Measurements from ENCODE around the gene MPRIP. TPM values are rescaled to one million over a fixed set of nuclear protein-coding genes. Genes with fewer than 3 reads are reported as not detected.

MPRIP gene
- polyA plus RNA-seq, 4 donors: 142 to 202 (median 173) TPM

GRCh38 chr17:17081304-17081940 is 39.2 kb downstream of the MPRIP start:
- DNase-seq (ENCODE audit: low read depth in 4 of 4, low spot score in 2 of 4): no peak

DNA sequence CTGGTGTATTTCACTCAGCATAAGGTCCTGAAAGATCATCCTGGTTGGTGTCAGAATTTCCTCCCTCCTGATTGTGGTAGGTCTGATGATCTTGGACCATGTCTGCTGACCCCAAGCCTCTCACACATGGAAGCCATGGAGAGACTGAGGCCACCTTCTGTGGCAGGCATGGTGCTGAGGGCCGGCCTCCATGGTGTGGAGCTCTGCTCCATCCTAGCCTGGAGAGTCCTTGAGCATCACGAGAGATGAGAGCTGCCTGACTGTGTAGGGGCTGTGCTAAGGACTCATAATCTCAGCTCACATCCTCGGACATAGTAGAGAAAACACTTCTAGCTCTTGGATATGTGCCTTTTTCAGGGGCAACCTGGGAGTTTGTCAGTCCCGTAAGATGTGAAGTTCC is 40.6 kb downstream of the MPRIP start:
- no peak for DNase-seq (ENCODE audit: low read depth in 4 of 4, low spot score in 2 of 4)

DNA sequence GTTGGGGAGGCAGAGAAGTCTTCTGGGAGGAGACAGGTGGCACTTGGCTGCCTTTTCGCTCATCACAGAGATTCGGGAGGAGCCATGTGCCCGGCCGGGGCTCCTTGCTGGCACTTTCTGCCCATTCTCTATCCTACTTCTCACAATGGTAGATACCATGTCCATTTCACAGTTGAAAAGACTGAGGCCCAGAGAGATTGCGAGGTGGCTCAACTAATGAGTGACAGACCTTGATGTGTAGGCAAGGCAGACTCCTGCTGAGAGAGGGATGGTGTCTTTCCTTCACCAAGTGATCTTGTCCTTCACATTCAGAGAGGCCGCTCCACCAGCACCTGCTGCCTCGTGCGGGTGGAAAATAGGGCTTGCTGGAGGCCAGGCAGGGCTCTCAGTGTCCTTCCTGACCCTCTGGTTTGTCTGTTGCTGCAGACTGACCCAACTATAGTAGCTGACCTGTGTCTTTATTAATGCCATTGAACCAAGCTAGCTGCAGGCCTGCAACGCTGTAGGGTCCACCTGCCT is 42.1 kb downstream of the MPRIP start:
- no peak for DNase-seq (ENCODE audit: low read depth in 4 of 4, low spot score in 2 of 4)

DNA sequence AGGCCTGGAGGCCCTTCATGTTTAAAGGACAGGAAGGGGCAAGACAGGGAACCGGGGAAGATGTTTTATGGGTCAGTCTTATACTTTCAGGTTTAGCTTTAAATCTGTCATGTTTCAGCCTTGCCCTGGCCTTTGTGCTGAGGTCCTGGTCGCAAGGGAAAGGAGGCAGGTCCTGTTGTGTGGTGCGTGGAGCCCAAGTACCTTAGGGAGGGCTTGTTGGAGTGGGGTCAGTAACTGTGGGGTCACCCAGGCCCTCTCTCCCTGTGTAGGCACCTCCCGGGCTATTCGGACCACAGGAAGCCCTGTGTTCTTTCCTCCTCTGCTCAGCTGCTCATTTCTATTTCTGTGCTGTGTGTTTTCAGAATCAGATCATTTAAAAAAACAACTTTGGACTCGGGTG is 42.7 kb downstream of the MPRIP start:
- DNase-seq (ENCODE audit: low read depth in 4 of 4, low spot score in 2 of 4): no peak

DNA sequence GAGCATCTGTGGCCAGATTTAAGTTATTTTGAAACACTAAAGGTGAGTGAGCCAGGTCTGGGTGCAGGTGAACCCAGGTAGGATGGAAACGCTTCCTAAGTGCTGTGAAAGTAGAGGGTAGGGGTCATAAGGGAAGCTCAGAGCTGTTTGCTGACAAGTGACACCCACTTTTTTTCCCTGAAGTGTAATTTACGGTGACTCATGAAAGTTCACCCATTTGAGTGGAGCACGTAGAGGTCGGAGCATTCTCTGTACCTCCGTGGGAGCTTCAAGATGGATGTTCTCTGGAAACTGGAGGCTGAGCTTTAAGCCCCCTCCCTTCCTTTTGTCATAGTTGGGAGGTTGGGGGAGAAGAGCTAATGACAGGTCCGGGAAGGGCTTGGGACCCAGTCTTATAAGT is 44.3 kb downstream of the MPRIP start:
- no peak for DNase-seq (ENCODE audit: low read depth in 4 of 4, low spot score in 2 of 4)

- DNase-seq (ENCODE audit: low read depth in 4 of 4, low spot score in 2 of 4): no peak
Measured at GRCh38 chr17:17087424-17088015, 45.3 kb downstream of the MPRIP start.

GRCh38 chr17:17088086-17088485 is 45.8 kb downstream of the MPRIP start:
- no peak for DNase-seq (ENCODE audit: low read depth in 4 of 4, low spot score in 2 of 4)

DNA sequence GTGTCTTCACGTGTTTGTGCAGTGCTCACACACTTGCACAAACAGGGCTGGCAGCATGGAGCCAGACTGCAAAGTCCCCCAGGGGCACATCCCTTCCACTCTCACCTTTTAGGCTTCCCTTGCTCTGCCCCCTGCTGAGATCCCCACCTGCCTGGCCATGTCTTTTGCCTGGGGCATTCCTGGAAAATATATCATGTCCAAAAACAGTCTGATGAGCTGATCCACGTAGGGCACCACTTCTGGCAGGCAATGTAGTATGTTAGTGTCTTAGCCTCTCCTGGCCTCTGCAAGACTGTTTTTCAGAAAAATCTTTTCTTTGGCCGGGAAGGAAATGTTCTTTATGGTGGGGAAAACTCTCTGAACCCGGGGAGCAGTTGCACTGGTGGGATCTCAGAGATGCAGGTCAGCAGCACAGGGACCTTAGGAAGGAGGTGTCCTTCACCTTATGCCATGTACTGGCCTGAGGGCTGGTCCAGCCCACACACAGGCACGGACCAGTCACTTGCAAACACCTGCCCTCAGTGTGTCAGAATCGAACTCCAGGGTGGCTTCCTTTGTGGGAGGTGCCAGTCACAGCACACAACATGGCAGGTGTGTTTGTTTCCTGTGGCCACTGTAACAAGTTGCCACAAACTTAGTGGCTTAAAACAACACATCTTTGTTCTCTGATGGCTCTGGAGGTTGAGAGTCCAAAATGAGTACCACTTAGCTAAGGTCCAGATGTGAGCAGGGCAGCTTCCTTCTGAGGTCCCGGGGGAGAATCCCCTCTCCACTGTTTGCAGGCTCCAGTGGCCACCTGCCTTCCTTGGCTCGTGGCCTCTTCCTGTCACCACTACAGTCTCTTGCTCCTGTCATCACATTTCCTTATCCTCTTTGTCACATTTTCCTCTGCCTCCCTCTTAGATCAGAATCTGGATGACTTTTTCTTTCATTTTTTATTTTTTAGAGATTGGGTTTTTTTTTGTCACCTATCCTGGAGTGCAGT is 46.6 kb downstream of the MPRIP start:
- DNase-seq (ENCODE audit: low read depth in 4 of 4, low spot score in 2 of 4): no peak

GRCh38 chr17:17089796-17090641 is 47.8 kb downstream of the MPRIP start:
- no peak for DNase-seq (ENCODE audit: low read depth in 4 of 4, low spot score in 2 of 4)

GRCh38 chr17:17090642-17091103 is 48.4 kb downstream of the MPRIP start:
- DNase-seq (ENCODE audit: low read depth in 4 of 4, low spot score in 2 of 4): no peak

DNA sequence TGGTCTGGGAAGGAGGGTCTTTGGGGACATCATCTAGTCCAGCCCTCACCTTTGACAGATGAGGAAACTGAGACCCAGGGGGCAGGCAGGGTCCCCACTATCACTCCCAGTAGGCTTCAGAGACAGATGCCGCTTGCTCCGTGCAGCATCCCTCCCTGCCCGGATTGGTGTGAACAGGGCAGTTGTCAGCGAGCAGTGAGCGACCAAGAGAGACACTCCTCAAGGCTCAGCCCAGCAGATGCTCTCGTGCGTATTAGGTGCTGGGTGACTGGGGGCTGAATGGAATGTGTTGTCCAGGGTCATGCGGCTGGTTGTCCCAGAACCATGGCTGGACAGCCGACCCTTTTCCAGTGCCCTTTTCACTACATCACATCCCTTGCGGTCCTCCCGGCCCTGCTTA is 49.0 kb downstream of the MPRIP start:
- no peak for DNase-seq (ENCODE audit: low read depth in 4 of 4, low spot score in 2 of 4)

DNA sequence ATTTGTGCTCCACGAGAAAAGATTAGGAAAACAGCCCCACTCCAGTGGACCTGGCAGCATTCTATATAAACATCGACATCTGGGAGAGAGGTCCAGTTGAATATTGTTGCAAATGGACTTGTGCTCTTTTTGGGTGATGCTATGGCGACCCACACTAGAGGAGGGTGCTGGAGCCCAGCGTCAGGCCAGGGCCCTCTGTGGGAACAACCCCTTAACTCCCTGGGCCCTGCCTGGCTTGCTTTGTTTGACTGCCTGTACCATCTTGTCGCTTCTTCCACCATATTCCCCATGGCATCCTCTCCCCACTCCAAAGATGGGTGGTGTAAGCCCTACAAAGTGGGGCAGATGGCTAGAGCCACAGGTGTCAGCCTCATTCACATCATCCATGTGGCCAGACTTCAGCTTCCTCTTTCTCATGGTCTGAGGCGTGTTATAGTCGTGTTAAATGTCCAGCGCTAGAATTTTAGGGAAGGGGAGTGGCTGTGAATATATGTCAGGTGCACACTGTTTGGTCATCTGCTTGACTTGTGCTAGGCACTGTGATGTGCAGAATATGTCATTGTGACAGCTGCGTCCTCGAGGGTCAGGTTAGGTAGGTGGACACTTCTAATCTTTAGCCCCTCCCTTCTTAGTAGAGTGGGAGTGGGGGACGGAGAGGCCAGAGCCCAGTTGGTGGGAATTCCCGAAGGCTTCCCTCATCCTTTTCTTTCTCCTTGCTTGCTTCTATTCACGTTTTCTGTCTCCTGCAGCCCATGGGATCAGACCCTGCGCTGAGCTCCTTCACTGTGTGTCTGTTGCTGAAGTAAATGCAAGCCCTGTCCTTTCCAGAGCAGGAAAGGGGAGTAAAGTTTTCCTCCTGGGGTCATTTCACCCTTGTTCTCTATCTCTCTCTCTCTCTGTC is 49.8 kb downstream of the MPRIP start:
- DNase-seq (ENCODE audit: low read depth in 4 of 4, low spot score in 2 of 4): no peak

DNA sequence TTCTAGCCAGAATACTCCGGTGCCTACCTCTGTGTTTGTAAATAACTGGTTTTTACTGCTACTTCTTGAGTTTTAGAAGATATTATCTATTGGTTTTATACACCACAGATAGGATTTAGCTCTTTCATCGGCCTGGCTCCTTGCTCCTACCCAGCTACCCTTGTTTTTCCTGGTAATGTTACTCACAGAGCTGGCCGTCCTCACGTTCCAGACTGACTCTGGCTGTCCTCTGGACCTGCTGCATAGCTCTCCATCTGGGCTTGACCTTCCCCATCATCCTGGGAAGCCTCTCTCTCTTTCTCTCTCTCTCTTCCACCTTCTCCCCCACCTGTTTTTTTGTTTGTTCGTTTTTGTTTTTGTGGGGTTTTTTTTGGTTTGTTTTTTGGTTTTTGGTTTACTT is 51.5 kb downstream of the MPRIP start:
- DNase-seq (ENCODE audit: low read depth in 4 of 4, low spot score in 2 of 4): no peak

DNA sequence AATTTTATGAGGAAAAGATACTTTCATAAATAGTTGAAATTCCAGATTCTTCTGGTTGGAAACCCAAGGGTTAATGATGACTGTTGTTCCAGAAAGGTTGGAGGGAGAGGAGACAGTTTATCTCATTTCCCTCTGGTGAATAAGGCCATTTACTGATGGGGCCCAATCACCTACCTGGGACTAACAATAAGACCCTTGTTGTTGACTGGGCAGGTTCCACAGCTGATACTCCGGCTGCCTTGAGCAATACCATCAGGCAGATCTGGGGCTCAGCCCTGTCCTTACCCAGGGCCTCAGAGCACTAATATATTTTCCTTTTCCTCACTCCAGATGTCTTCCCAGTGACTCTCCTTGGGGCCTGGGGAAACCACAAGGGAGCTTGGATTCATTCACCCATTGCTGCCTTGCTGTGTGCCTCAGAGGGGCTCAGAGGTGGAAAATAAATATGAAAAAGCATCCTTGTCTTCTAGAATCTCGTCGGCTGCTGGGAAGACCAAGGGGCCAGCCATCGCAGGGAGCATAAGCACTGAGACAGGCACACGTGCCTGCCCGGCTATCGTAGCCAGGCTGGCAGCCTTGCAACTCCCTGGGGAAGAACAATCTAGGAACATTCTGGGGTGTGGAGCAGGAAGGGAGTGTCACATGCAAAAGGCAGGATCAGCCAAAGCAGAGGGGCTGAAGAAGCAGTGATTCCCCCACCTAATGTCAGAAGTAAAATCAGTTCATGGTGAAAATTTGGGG is 54.4 kb downstream of the MPRIP start:
- no peak for DNase-seq (ENCODE audit: low read depth in 4 of 4, low spot score in 2 of 4)

DNA sequence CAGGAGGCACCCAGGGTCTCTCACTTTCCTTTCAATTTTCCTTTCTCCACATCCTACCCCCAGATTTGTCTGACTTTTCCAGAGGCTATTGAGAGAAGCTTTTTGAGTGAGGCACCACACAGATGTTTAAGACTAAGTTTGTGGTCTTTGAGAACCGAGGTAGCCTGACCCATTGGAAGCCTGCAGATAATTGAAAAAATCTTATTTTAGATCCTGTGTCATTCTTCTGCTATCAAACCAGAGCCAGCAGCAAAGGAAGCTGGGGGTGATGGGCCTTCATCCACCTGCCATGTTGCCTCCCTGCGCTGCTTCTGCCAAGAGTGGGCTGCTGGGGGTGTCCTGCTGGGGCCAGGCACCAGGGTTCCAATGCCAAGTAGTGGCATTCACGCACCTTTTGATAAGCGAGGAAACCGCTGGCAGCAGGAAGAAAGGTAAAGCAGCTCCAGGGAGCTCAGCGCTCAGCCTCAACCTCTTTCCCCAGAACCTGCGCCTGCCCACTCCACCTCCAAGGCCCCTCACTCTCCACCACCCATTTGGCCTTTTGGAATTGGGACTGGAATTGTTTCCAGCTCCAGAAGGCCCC is 55.6 kb downstream of the MPRIP start:
- DNase-seq (ENCODE audit: low read depth in 4 of 4, low spot score in 2 of 4): no peak

DNA sequence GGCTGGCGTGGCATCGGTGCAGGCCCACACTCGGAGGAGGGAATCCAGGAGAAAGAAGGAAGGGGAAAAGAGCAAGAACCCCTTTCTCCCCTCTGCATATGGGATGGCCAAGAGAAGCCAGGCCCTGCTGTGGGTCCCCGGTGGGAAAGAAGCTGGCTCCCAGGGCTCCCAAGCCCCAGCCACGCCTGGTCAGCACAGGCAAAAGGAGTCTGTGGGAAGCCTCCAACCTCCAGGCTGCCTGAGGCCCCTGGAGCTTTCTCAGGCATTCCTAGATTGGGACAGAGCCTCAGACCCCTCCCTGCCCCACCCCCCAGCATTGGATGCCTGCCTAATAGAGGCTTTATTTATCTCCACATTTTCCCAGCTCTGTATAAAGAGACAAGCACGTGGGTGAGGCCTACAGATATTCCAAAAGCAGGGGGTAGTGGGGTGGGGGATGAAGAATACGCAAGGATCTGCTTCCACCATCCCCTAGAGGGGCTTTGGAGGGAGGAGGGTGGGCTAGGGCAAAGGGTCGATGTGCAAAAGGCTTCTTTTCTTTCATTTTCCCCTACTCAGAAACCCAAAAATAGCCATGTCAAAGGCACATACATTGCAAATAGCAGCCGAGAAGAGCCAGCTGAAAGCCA is 56.4 kb downstream of the MPRIP start:
- peak; percentile 48 to 69 (median 56) for DNase-seq (ENCODE audit: low read depth in 4 of 4, low spot score in 2 of 4)

DNA sequence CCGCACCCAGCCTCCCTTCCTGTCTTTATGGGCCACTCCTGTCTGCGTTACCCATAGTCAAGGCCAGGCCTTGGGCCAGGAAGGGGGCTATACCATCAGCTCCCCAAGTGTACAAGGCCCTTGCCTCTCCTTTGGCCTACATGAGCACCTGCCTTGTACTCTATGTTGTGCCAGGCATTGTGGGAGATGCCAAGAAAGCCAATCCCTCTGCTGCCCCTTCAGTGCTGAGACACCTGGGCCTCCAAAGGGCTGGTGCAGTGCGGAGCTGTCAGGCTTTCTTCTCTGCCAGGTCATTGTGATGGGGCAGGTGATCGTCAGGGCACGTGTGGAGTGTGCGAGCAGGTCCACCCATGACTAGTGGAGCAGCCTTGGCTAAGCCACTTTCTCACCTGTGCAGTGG is 59.9 kb downstream of the MPRIP start:
- no peak for DNase-seq (ENCODE audit: low read depth in 4 of 4, low spot score in 2 of 4)

DNA sequence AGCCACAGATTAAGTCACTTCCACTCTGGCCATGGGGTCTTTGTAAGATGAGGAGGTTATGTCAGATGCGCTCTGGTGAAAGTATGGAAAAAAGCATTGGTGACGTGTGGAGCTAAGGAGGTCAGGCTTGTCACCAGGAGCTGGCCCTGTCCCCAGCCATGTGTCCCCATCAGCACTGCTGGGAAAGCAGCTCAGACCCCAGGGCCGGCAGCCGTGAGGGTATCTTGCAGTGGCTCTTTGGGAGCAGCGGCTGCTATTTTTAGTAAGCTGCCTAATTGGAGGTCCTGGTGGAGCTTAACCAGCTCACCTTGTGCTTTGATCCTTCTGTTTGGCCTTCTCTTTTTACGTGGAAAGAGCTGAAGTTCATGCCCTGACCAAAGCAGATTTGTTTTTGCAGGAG is 60.9 kb downstream of the MPRIP start:
- DNase-seq (ENCODE audit: low read depth in 4 of 4, low spot score in 2 of 4): no peak
